DMS153 treated with DMSO at 0.1 percent for 48 hours (cell line): ENCODE results near the gene SORCS2.

Experiments
- DNase-seq: peaks from one replicate; lab custom pipeline; 2025; ENCODE audit not compliant: unreplicated experiment; lab: John Stamatoyannopoulos, UW

Gene SORCS2

GRCh38 chr4:7241597-7242125 lies 49.3 kb downstream of the SORCS2 start:
- no peak for DNase-seq

DNA sequence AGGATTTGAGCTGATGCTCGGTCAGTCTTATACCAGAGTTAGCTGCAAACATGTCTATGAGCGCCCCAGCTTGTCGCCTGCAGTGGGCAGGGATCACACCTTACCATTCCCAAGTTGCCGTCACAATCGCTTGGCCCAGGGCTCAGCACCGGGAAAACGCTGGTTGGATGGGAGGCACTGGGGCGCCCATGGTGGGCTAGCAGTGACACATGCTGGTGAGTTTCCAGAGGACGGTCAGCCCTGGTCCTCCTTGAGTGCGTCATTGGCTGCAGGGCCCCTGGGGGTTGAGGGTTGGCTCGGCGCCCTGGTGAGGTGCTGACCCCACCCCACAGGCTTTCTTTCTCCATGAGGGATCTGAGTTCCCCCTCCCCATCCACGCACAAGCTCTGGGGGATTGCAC lies 50.4 kb downstream of the SORCS2 start:
- DNase-seq, result no peak

- DNase-seq, result no peak
Observed at GRCh38 chr4:7243609-7244330, 51.4 kb downstream of the SORCS2 start.

DNA sequence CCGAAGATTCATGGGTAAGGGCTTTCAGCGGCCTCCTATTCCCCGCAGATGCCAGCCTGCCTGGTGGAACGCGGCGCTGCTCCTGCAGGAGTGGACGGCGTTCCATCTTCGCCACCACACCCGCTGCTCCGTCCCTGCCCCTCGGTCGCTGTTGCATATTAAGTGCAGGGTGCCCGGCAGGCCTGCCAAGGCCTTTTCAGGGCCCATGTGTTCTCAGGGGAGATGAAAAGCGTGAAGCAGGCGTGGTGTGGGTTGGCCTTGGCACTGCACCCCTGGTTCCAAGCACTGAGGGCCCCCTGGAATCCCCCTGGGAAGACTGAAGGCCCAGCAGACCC lies 52.0 kb downstream of the SORCS2 start:
- no peak for DNase-seq

GRCh38 chr4:7244751-7245320 lies 52.5 kb downstream of the SORCS2 start:
- no peak for DNase-seq

DNA sequence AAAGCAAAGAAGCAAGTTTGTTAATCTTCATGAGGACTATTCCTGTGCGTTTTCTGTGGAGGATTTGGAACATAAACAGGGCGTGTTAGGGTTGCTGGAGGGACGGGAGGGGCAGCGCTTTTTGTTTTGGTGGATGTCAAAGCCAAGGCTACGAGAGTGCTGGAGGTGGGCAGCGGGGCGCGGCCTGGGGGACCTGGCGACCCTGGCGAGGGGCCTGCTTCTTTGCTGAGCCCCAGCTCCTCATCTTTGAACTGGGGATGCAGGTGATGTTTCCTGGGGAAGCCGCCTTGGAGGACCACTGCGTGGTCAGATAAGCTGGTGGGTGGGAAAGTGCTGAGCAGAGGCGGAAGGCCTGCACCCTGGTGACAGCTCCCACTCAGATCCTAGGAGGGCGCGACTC lies 55.2 kb downstream of the SORCS2 start:
- DNase-seq, result no peak

GRCh38 chr4:7247946-7248345 lies 55.6 kb downstream of the SORCS2 start:
- DNase-seq, result no peak

GRCh38 chr4:7248857-7249256 lies 56.5 kb downstream of the SORCS2 start:
- DNase-seq, result no peak

- no peak for DNase-seq
Observed at GRCh38 chr4:7251321-7251720, 59.0 kb downstream of the SORCS2 start.

- no peak for DNase-seq
Observed at GRCh38 chr4:7252051-7252450, 59.7 kb downstream of the SORCS2 start.

- no peak for DNase-seq
Observed at GRCh38 chr4:7252510-7253340, 60.4 kb downstream of the SORCS2 start.

GRCh38 chr4:7253341-7253700 lies 61.0 kb downstream of the SORCS2 start:
- DNase-seq, result no peak

DNA sequence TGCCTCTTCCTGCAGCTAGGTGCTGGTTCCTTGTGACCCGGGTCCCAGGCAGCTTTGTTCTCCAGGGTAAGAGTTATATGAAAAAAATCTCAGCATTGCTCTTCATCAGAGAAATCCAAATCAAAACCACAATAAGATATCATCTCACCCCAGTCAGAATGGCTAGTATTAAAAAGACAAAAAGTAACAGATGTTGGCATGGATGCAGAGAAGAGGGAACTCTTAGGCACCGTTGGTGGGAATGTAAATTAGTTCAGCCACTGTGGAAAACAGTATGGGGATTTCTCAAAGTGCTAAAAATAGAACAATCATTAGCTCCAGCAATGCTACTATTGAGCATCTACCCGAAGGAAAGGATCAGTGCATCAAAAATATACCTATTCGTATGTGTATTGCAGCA lies 61.5 kb downstream of the SORCS2 start:
- DNase-seq, result no peak

DNA sequence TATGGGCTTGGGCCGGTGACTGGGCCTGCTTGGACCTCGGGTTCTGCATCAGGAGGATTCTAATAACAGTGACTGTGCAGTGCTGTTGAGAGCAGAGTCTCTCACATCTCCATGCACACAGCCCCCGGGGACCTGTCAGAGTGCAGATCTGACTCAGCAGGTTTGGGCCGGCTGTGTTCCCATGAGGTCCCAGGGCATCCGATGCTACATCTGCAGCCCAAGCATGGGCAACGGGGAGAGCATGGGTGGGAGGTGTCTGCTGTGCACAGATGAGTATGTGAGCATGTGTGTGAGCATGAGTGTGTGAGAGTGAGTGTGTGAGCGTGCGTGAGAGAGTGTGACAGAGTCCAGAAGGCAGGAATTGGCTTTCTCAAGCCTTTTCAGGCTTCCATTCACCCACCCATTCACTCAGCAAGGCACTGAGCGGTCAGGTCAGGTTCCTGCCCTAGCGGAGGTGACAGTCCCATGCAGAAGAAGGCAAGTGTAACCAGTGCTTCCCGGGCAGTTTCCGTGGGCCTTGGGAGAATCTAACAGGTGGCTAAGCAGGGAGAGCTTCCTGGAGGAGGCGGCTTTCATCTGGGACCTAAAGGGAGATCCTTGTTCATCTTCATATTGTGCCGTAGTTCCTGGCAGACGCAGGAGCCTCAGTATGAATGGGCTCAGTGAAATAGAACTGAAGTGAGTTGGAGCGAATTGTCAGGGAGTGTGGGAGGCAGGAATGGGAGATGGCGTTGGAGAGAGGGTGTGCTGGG lies 62.6 kb downstream of the SORCS2 start:
- DNase-seq, result no peak

- no peak for DNase-seq
Observed at GRCh38 chr4:7255488-7255881, 63.1 kb downstream of the SORCS2 start.

- no peak for DNase-seq
Observed at GRCh38 chr4:7255996-7256395, 63.7 kb downstream of the SORCS2 start.

DNA sequence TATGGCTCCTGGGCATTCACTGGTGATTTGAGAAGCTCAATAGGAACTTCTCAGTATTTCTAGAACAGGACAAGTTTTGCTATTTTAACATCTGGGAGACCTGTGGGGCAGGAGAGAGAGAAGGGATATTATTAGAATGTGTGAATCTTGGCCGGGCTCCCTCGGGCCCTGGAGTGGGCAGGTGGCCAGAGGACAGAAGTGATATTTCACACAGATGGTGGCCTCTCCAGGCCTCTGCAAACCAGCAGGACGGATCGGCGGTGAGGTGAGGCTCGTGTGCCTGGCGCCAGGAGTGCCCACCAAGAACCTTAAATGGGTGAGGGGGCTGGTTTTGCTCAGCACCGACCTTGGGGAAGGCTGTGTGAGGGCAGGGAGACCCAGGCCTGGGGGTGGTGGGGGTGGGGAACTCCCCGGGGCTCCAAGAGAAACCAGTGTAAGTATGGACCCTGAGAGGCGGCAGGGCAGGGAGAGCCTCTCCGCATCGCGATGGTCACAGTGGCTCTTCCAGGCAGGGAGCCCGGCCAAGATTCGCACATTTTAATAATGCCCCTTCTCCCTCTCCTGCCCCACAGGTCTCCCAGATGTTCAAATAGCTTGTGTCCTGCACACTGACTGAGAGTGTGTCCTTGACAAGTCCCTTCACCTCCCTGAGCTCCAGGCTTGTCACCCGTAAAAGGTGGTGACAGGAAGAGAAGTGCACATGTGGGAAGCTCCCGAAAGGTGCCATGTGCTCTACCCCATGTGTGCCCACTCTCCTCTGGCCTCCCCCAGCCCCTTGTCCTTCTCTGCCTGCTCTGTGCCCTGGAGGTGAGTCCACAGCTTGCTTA lies 64.9 kb downstream of the SORCS2 start:
- no peak for DNase-seq

DNA sequence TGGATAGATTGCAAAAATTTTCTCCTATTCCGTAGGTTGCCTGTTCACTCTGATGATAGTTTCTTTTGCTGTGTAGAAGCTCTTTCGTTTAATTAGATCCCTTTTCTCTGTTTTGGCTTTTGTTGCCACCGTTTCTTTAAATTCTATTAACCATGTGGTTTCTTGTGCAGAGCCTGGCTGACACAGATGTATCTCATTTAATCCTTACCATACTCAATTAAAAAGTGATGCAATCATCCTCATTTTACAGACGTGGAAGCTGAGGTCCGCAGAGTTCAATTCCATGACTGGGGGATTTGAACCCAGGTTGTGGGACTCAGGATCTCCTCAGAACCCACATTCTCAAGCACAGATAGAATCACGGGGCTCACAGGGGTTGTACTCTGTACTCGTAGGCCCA lies 66.7 kb downstream of the SORCS2 start:
- no peak for DNase-seq

DNA sequence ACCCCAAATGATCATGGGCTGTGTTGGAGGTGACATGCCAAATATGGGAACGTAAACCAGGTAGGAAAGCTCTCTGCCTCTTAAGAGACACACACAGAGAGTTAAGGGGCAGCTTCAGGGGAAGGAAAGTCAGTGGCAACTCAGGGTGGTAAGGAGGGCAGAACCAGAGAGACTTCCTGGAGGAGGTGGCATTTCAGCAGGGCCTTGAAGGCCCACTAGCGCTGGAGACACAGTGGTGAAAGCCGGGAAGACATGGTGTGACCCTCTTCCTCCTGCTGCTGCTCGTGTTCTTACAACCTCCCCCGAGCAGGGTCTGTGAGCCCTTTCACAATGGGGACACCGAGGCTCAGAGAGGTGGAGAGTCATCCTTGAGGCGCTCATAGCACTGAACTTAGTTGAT lies 68.2 kb downstream of the SORCS2 start:
- DNase-seq, result no peak

GRCh38 chr4:7261087-7261486 lies 68.7 kb downstream of the SORCS2 start:
- DNase-seq, result no peak

DNA sequence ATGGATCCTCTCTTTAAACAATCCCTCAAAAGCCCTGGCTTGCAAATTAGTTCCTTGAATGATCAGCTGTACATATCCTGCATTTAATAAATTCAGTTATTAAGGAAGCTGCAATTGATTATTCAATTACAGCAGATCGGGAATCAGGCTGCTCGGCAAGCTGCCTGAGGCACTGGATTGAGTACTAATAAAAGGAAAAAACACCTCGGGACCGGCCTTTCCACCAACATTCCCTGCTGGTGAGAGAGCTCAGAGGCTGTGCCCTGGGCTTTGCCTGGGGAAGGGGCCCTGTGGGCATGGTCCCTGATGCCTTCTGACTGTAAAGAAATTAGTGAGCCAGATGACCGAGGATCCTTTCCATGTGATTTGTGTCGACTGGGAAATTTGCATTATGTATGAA lies 69.2 kb downstream of the SORCS2 start:
- DNase-seq, result no peak
